Astrocyte (in vitro differentiated cells and primary cell): ENCODE results near the gene ZNRF1. TPM values are rescaled to one million over a fixed set of nuclear protein-coding genes. Genes with fewer than 3 reads are reported as not detected.

Experiments used
- DNase-seq: peaks from one replicate; pipeline ENCODE4 v3.0.0-alpha.2; 2010; ENCODE audit warnings: low read depth
- FAIRE-seq: peaks from 2 replicates; lab custom pipeline; 2011; peaks lifted over from hg19 to GRCh38; lab: Jason Lieb, UNC
- H2AFZ ChIP-seq: 2 replicates; pipeline ENCODE4 v1.6.0; 2012; ENCODE audit warnings: low read depth, low read length, inconsistent platforms
- H3K27ac ChIP-seq: 2 replicates; pipeline ENCODE4 v1.5.1; 2011; ENCODE audit warnings: low read depth, low read length, inconsistent platforms
- H3K27me3 ChIP-seq: 2 replicates; pipeline ENCODE4 v1.6.0; 2011; ENCODE audit warnings: low read length, inconsistent platforms; ENCODE audit not compliant: insufficient read depth
- H3K36me3 ChIP-seq: 2 replicates; pipeline ENCODE4 v1.5.1; 2011; ENCODE audit warnings: low read length, inconsistent platforms; ENCODE audit not compliant: insufficient read depth
- H3K4me1 ChIP-seq: 2 replicates; pipeline ENCODE4 v1.5.1; 2011; ENCODE audit warnings: low read length, inconsistent platforms; ENCODE audit not compliant: insufficient read depth
- H3K4me2 ChIP-seq: 2 replicates; pipeline ENCODE4 v1.6.0; 2012; ENCODE audit warnings: low read length, inconsistent platforms
- H3K4me3 ChIP-seq: 2 replicates; pipeline ENCODE4 v1.5.1; 2011; ENCODE audit warnings: low read depth, mild to moderate bottlenecking, low read length, inconsistent platforms; ENCODE audit not compliant: insufficient read depth
- H3K79me2 ChIP-seq: 2 replicates; pipeline ENCODE4 v1.6.0; 2012; ENCODE audit warnings: mild to moderate bottlenecking, low read length, inconsistent platforms; ENCODE audit not compliant: insufficient read depth
- H3K9ac ChIP-seq: 2 replicates; pipeline ENCODE4 v1.6.0; 2012; ENCODE audit warnings: mild to moderate bottlenecking, low read length, inconsistent platforms
- H3K9me3 ChIP-seq: 2 replicates; pipeline ENCODE4 v1.5.1; 2012; ENCODE audit warnings: low read depth, mild to moderate bottlenecking, low read length, inconsistent platforms; ENCODE audit not compliant: insufficient read depth
- H4K20me1 ChIP-seq: 2 replicates; pipeline ENCODE4 v1.6.0; 2012; ENCODE audit warnings: low read length, inconsistent platforms; ENCODE audit not compliant: insufficient read depth
- H3K27ac Mint-ChIP-seq: one replicate; pipeline ENCODE4 v1.8.0; 2021; ENCODE audit warnings: mild to moderate bottlenecking, mixed read lengths; ENCODE audit not compliant: unreplicated experiment
- H3K27me3 Mint-ChIP-seq: one replicate; pipeline ENCODE4 v1.8.0; 2021; ENCODE audit warnings: low read depth, mixed read lengths; ENCODE audit not compliant: unreplicated experiment
- H3K36me3 Mint-ChIP-seq: one replicate; pipeline ENCODE4 v1.8.0; 2021; ENCODE audit warnings: low read depth, mixed read lengths; ENCODE audit not compliant: unreplicated experiment
- H3K4me1 Mint-ChIP-seq: one replicate; pipeline ENCODE4 v1.8.0; 2021; ENCODE audit warnings: low read depth, mixed read lengths; ENCODE audit not compliant: unreplicated experiment
- H3K4me3 Mint-ChIP-seq: one replicate; pipeline ENCODE4 v1.8.0; 2021; ENCODE audit warnings: mild to moderate bottlenecking, moderate library complexity, mixed read lengths; ENCODE audit not compliant: unreplicated experiment
- H3K9me3 Mint-ChIP-seq: one replicate; pipeline ENCODE4 v1.8.0; 2021; ENCODE audit warnings: mild to moderate bottlenecking, mixed read lengths; ENCODE audit not compliant: unreplicated experiment
- CTCF ChIP-seq: IDR thresholded peaks from 2 replicates; pipeline ENCODE4 v1.5.1; 2011; ENCODE audit warnings: low read depth, mild to moderate bottlenecking, inconsistent platforms, low read length, moderate library complexity; ENCODE audit not compliant: insufficient read depth
- EZH2 ChIP-seq: IDR thresholded peaks from 2 replicates; pipeline ENCODE4 v1.6.1; 2012; ENCODE audit warnings: mild to moderate bottlenecking, low read length, inconsistent platforms; ENCODE audit not compliant: insufficient read depth
- total RNA-seq: library from RNA; stranded (reverse); gene quantifications from 2 replicates; pipeline ENCODE4 v1.2.1, GENCODE V29; 2021

Gene ZNRF1
- total RNA-seq, 1 donor from 2014 or later, result 21.9 TPM

- H3K36me3 Mint-ChIP-seq, result peaks cover 4% of the 10 kb centered on the region
- H3K9me3 Mint-ChIP-seq, result no peaks in the 10 kb centered on the region
- FAIRE-seq (no peak), DNase-seq (no peak)
- Histone ChIP-seq H3K27ac (no peak overlapping the region), H3K9me3 (no peaks in the 10 kb centered on the region), H3K4me3 (no peak overlapping the region), H3K4me2 (no peak overlapping the region), H4K20me1 (peaks cover 12% of the 10 kb centered on the region), H2AFZ (no peak overlapping the region), H3K4me1 (no peaks in the 10 kb centered on the region), H3K36me3 (peaks cover 4% of the 10 kb centered on the region), H3K27me3 (no peaks in the 10 kb centered on the region), H3K79me2 (no peaks in the 10 kb centered on the region), H3K9ac (no peak overlapping the region)
- no peak overlapping the region for H3K27ac Mint-ChIP-seq
- no peaks in the 10 kb centered on the region for H3K27me3 Mint-ChIP-seq
- TF ChIP-seq EZH2, result no peak
- no peak for TF ChIP-seq CTCF
- H3K4me1 Mint-ChIP-seq, result peaks cover 5% of the 10 kb centered on the region
- no peak overlapping the region for H3K4me3 Mint-ChIP-seq
Observed at GRCh38 chr16:74973304-74973703, 25.5 kb upstream of the ZNRF1 start.

GRCh38 chr16:74975591-74975990 is 23.2 kb upstream of the ZNRF1 start:
- no peaks in the 10 kb centered on the region for H3K27me3 Mint-ChIP-seq

More at GRCh38 chr16:74975591-74975990, 23.2 kb upstream of the ZNRF1 start:
- Histone ChIP-seq H3K27ac (no peak overlapping the region), H2AFZ (no peak overlapping the region), H4K20me1 (peaks cover 22% of the 10 kb centered on the region), H3K4me3 (no peak overlapping the region), H3K4me1 (no peaks in the 10 kb centered on the region), H3K4me2 (no peak overlapping the region), H3K9me3 (no peaks in the 10 kb centered on the region), H3K79me2 (no peaks in the 10 kb centered on the region), H3K27me3 (no peaks in the 10 kb centered on the region), H3K36me3 (peaks cover 4% of the 10 kb centered on the region), H3K9ac (no peak overlapping the region)
- FAIRE-seq (no peak), DNase-seq (no peak)
- Mint-ChIP-seq H3K4me1 (no peaks in the 10 kb centered on the region), H3K4me3 (no peak overlapping the region), H3K27ac (no peak overlapping the region), H3K9me3 (no peaks in the 10 kb centered on the region), H3K36me3 (peaks cover 4% of the 10 kb centered on the region)
- TF ChIP-seq EZH2 (no peak), CTCF (no peak)
